KMS-11 (cell line): ENCODE measurements around the gene GATA2.

Source experiments
- H2AFZ ChIP-seq: fragments of 200-600 bp; sonication (generic); 2 replicates; pipeline ENCODE4 v1.6.1; 2016; ENCODE audit warnings: antibody characterized with exemption, mixed run types, low read depth
- H3K27ac ChIP-seq: fragments of 200-600 bp; sonication (generic); 2 replicates; pipeline ENCODE4 v1.6.1; 2016; ENCODE audit warnings: mild to moderate bottlenecking, mixed run types
- H3K27me3 ChIP-seq: fragments of 200-600 bp; sonication (generic); 2 replicates; pipeline ENCODE4 v1.6.1; 2017; ENCODE audit warnings: mild to moderate bottlenecking, low read depth, mixed run types, moderate library complexity; ENCODE audit not compliant: insufficient read depth
- H3K36me3 ChIP-seq: fragments of 200-600 bp; sonication (generic); 2 replicates; pipeline ENCODE4 v1.6.1; 2017; ENCODE audit warnings: mild to moderate bottlenecking, mixed run types; ENCODE audit not compliant: insufficient read depth
- H3K4me1 ChIP-seq: fragments of 200-600 bp; sonication (generic); 2 replicates; pipeline ENCODE4 v1.6.1; 2016; ENCODE audit warnings: mild to moderate bottlenecking, low read depth, mixed run types; ENCODE audit not compliant: poor library complexity, severe bottlenecking
- H3K4me2 ChIP-seq: fragments of 200-600 bp; sonication (generic); 2 replicates; pipeline ENCODE4 v1.7.0; 2016; ENCODE audit warnings: mild to moderate bottlenecking, mixed run types
- H3K4me3 ChIP-seq: fragments of 200-600 bp; sonication (generic); IDR thresholded peaks from 2 replicates; pipeline ENCODE4 v1.6.1; 2017; ENCODE audit warnings: low read depth, low read length, mixed read lengths; ENCODE audit not compliant: insufficient read depth
- H3K79me2 ChIP-seq: fragments of 200-600 bp; sonication (generic); 2 replicates; pipeline ENCODE4 v1.6.1; 2016; ENCODE audit warnings: low read depth, mixed run types; ENCODE audit not compliant: insufficient read depth
- H3K9ac ChIP-seq: fragments of 200-600 bp; sonication (generic); 2 replicates; pipeline ENCODE4 v1.6.1; 2016; ENCODE audit warnings: mild to moderate bottlenecking, mixed run types
- H4K20me1 ChIP-seq: fragments of 200-600 bp; sonication (generic); 2 replicates; pipeline ENCODE4 v1.6.1; 2016; ENCODE audit warnings: mild to moderate bottlenecking, mixed run types; ENCODE audit not compliant: insufficient read depth
- TF ChIP-seq, protein P1 (sequence below): fragments of 200-600 bp; sonication (generic); conservative IDR thresholded peaks from 2 replicates; pipeline ENCODE4 v1.6.1; 2017; ENCODE audit warnings: low read depth, mild to moderate bottlenecking, antibody characterized with exemption, low read length, moderate library complexity, mixed read lengths

The GATA2 gene

DNA sequence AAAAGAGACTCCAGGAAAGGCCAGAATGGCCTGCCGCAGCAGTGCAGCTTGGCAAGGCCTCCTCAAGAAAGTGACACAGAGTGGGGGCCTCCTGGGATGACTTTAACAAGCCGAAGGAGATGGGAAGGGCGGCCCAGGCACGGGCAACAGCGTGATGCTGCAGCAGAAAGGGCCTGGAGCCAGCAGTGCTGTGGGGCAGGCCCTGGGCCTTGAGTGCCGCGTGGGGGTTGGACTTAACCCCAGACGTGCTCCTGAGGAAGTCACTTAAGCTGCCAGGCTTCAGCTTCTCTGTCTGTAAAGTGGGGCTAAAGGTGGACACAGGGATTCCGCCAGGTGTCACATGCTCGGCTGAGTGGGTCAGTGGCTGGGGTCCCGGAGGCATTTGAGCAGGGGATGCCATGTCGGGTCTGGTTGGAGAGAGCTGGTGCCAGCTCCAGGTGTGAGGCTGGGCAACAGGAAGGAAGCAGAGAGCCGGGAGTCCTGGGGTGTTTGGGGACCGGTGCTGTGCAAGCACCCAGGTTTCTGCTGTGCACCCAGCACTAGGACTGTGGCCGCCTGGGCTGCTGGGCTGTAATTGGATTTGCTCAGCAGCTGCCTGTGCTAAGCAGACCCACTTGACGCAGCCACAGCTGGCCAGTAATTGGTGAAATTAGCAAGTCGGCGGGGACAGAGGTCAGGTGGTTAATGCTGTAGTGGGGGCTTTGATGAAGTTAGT lies 34.1 kb downstream of the GATA2 start:
- Histone ChIP-seq H3K36me3 (no peaks in the 10 kb centered on the region), H2AFZ (no peak overlapping the region), H3K27ac (no peak overlapping the region), H4K20me1 (no peaks in the 10 kb centered on the region), H3K27me3 (peaks cover 94% of the 10 kb centered on the region), H3K4me1 (no peaks in the 10 kb centered on the region), H3K4me2 (no peak overlapping the region), H3K79me2 (no peaks in the 10 kb centered on the region), H3K4me3 (no peak overlapping the region), H3K9ac (no peak overlapping the region)
- TF ChIP-seq, protein P1, sequence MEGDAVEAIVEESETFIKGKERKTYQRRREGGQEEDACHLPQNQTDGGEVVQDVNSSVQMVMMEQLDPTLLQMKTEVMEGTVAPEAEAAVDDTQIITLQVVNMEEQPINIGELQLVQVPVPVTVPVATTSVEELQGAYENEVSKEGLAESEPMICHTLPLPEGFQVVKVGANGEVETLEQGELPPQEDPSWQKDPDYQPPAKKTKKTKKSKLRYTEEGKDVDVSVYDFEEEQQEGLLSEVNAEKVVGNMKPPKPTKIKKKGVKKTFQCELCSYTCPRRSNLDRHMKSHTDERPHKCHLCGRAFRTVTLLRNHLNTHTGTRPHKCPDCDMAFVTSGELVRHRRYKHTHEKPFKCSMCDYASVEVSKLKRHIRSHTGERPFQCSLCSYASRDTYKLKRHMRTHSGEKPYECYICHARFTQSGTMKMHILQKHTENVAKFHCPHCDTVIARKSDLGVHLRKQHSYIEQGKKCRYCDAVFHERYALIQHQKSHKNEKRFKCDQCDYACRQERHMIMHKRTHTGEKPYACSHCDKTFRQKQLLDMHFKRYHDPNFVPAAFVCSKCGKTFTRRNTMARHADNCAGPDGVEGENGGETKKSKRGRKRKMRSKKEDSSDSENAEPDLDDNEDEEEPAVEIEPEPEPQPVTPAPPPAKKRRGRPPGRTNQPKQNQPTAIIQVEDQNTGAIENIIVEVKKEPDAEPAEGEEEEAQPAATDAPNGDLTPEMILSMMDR, result no peak

DNA sequence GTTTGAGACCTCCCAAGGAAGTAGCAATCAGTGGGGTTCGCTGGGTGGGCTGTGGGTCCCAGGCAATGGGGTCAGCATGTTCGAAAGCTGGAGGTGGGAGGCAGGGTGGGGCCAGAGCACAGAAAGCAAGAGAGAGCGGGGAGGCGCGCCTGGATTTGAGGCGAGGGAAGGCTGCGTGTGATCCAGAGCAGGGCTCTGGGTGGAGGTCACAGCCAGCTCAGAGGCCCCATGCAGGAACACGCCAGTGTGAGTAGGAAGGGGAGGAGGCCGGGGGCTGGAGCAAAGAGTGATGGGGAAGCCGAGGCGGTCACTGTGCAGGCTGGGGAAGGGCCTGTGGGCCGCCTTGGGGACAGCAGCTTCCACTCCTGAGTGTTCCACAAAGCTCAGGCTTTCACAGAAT lies 35.1 kb downstream of the GATA2 start:
- no peak overlapping the region for H3K27ac ChIP-seq
- TF ChIP-seq, protein P1, result no peak
- no peak overlapping the region for H3K4me3 ChIP-seq
- H2AFZ ChIP-seq, result no peak overlapping the region
- H3K36me3 ChIP-seq, result no peaks in the 10 kb centered on the region
- H3K4me2 ChIP-seq, result no peak overlapping the region
- H3K9ac ChIP-seq, result no peak overlapping the region
- H3K4me1 ChIP-seq, result no peaks in the 10 kb centered on the region
- H3K79me2 ChIP-seq, result no peaks in the 10 kb centered on the region
- peaks cover 94% of the 10 kb centered on the region for H3K27me3 ChIP-seq
- H4K20me1 ChIP-seq, result no peaks in the 10 kb centered on the region

DNA sequence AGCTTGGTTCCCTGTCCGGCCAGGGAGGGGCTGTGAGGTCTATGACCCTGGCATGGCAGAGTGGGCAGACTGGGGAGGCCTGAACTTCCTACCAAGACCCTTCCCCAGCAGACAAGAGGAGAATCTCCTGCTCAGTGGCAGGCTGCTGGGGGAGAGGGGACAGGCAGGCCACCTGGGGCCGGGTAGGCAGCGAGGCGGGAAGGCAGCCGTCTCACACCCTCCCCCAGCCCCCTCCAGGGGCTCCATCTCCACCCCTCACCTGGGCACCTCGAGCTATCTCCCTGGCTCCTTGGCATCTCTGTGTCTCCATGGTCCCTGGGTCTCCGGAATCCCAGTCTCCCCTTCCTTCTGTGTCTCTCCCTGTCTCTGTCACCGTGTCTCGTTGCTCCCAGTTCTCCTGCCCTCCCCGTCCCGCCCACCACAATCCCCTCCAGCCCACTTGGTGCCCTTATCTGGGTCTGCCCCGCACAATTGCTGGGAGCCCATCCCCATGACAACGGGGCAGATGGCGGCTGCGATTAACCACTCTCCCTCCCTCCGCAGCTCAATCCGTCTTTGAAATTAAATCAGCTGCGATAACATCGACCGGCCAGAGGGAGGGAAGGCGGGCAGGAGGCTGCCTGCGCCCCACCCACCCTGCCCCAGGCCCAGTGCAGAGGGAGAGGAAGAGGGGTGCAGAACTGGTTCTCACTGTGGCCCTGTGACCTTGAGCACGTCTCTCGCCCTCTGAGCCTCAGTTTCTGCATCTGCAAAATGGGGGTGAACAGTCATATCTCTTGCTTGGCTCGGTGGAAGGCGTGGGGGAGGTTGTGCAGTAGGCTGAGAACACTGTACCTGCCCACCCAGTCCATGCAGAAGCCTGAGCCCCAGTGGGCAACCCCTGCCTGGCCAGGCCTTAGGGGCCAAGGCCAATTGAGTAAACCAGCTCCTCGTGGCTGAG lies 36.0 kb downstream of the GATA2 start:
- Histone ChIP-seq H4K20me1 (no peaks in the 10 kb centered on the region), H3K27me3 (peaks cover 94% of the 10 kb centered on the region), H3K4me1 (no peaks in the 10 kb centered on the region), H2AFZ (no peak overlapping the region), H3K36me3 (no peaks in the 10 kb centered on the region), H3K9ac (no peak overlapping the region), H3K79me2 (no peaks in the 10 kb centered on the region), H3K4me2 (no peak overlapping the region), H3K4me3 (no peak overlapping the region), H3K27ac (no peak overlapping the region)
- TF ChIP-seq, protein P1, result no peak

DNA sequence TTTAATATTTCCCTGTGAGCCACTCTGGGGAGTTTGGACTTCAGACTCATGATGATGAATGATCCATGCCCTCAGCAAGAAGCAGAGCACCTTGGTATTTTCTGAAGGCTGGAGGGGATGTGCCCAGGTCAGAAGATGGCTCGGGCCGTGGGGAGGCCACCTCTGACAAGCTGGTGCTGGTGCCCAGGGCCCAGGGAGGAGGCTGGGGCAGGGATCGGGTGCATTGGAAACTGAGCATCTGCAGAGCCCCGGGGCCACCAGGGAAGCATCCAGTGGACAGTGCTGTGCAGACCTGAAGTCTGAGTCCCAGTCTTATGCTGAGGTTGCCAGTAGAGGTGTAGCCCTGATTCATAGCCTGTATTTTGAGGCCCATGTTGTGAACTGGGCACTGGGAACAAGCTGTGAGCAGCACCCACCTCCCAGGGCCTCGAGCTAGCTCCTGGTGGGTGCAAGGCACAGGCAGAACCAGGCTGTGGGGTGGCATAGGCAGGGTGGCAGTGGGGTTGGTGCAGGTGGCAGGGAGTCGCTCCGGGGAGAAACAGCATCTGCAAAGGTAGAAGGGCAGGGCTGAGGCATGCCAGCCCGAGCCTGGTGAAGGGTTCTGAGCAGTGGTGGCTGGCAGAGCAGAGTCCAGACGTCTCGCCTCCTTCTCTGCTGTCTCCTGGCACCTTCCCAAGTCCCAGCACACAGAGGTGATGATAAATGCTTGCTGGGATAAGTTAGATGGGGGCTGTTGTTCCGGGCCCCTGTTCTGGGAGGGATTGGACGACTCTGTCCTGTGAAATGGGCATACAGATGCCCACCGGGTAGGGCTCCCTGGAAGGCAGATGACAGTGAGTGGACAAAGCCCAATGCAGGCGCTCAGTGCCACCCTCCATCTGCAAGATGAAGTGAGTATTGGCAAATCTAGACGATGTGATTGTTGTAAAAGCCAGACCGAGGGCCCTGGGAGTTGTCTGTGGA lies 36.9 kb downstream of the GATA2 start:
- no peaks in the 10 kb centered on the region for H3K4me1 ChIP-seq
- H3K27me3 ChIP-seq, result peaks cover 95% of the 10 kb centered on the region
- H3K79me2 ChIP-seq, result no peaks in the 10 kb centered on the region
- H3K36me3 ChIP-seq, result no peaks in the 10 kb centered on the region
- no peak overlapping the region for H3K9ac ChIP-seq
- H3K4me2 ChIP-seq, result no peak overlapping the region
- H2AFZ ChIP-seq, result no peak overlapping the region
- H3K27ac ChIP-seq, result no peak overlapping the region
- H4K20me1 ChIP-seq, result no peaks in the 10 kb centered on the region
- TF ChIP-seq, protein P1, result no peak
- H3K4me3 ChIP-seq, result no peak overlapping the region
